Measurements from ENCODE around the gene LRRC73. TPM values are rescaled to one million over a fixed set of nuclear protein-coding genes. Genes with fewer than 3 reads are reported as not detected.
"Not testable (repeated sequence)": the region's sequence is repeated elsewhere in the genome, so short reads cannot be mapped to it uniquely, and the experiment has no call there.

Gene LRRC73
- total RNA-seq, 1 experiment from 2014 or later, result 0.58 TPM

- no peak overlapping the region for H3K27ac ChIP-seq (ENCODE audit: low read depth, low read length, poor library complexity, severe bottlenecking)
- H3K9me3 ChIP-seq (ENCODE audit: low read depth, low read length, poor library complexity, severe bottlenecking), result no peaks in the 10 kb centered on the region
- H3K27me3 ChIP-seq (replicated peaks; ENCODE audit: insufficient read depth, low read depth, low read length, poor library complexity), result no peaks in the 10 kb centered on the region
- no peak for DNase-seq (ENCODE audit: low spot score)
- TF ChIP-seq EZH2 (IDR thresholded peaks at IDR 0.05; ENCODE audit: borderline replicate concordance, low read depth, low read length, poor library complexity, severe bottlenecking) (no peak), CTCF (conservative IDR thresholded peaks at IDR 0.05; ENCODE audit: low read depth, low read length) (no peak)
- intact Hi-C loops (cut with micrococcal nuclease; ENCODE audit: unreplicated experiment), result loop anchor here (10.0 kb wide), 1 partner anchor 238 kb away; no protein-coding TSS in a partner anchor
- peaks cover 50% of the 10 kb centered on the region for H3K36me3 ChIP-seq (ENCODE audit: insufficient read depth, low read length, poor library complexity, severe bottlenecking)
- no peaks in the 10 kb centered on the region for H3K4me1 ChIP-seq (ENCODE audit: insufficient read depth, low read length, poor library complexity, severe bottlenecking)
- CTCF ChIA-PET, result no interaction called here
- POLR2A ChIA-PET (ENCODE audit: low non-redundant PET), result no interaction called here
- BruUV-seq (replicated peaks), result no TSS peak
- H3K4me3 ChIP-seq (ENCODE audit: low read depth, low read length, poor library complexity, severe bottlenecking), result no peak overlapping the region
Measured at GRCh38 chr6:43502666-43503065, 7.5 kb downstream of the LRRC73 start.

- no peak overlapping the region for H3K27ac ChIP-seq (ENCODE audit: low read depth, low read length, poor library complexity, severe bottlenecking)
- BruUV-seq (replicated peaks), result no TSS peak
- H3K4me3 ChIP-seq (ENCODE audit: low read depth, low read length, poor library complexity, severe bottlenecking), result no peak overlapping the region
- H3K36me3 ChIP-seq (ENCODE audit: insufficient read depth, low read length, poor library complexity, severe bottlenecking), result peaks cover 50% of the 10 kb centered on the region
- ChIA-PET POLR2A (ENCODE audit: low non-redundant PET) (no interaction called here), CTCF (interaction anchor here (0.6 kb wide), 1 partner anchor 222 kb away, joined by 6 read pairs; no protein-coding TSS in a partner anchor)
- H3K27me3 ChIP-seq (replicated peaks; ENCODE audit: insufficient read depth, low read depth, low read length, poor library complexity), result no peaks in the 10 kb centered on the region
- peaks cover 2% of the 10 kb centered on the region for H3K4me1 ChIP-seq (ENCODE audit: insufficient read depth, low read length, poor library complexity, severe bottlenecking)
- no peaks in the 10 kb centered on the region for H3K9me3 ChIP-seq (ENCODE audit: low read depth, low read length, poor library complexity, severe bottlenecking)
- DNase-seq (ENCODE audit: low spot score), result no peak
- intact Hi-C loops (cut with micrococcal nuclease; ENCODE audit: unreplicated experiment), result loop anchor here (10.0 kb wide), 1 partner anchor 236 kb away; no protein-coding TSS in a partner anchor
- TF ChIP-seq EZH2 (IDR thresholded peaks at IDR 0.05; ENCODE audit: borderline replicate concordance, low read depth, low read length, poor library complexity, severe bottlenecking), result no peak
- no peak for TF ChIP-seq CTCF (conservative IDR thresholded peaks at IDR 0.05; ENCODE audit: low read depth, low read length)
Measured at GRCh38 chr6:43500921-43501320, 9.2 kb downstream of the LRRC73 start.

GRCh38 chr6:43499028-43499815 is 10.9 kb downstream of the LRRC73 start:
- CTCF ChIA-PET, result interaction anchor here (0.5 kb wide), 1 partner anchor 164 kb away, joined by 3 read pairs; no protein-coding TSS in a partner anchor
- Histone ChIP-seq H3K9me3 (ENCODE audit: low read depth, low read length, poor library complexity, severe bottlenecking) (no peaks in the 10 kb centered on the region), H3K27me3 (replicated peaks; ENCODE audit: insufficient read depth, low read depth, low read length, poor library complexity) (no peaks in the 10 kb centered on the region), H3K27ac (ENCODE audit: low read depth, low read length, poor library complexity, severe bottlenecking) (no peak overlapping the region), H3K4me1 (ENCODE audit: insufficient read depth, low read length, poor library complexity, severe bottlenecking) (peaks cover 10% of the 10 kb centered on the region), H3K4me3 (ENCODE audit: low read depth, low read length, poor library complexity, severe bottlenecking) (no peak overlapping the region), H3K36me3 (ENCODE audit: insufficient read depth, low read length, poor library complexity, severe bottlenecking) (peaks cover 45% of the 10 kb centered on the region)
- no TSS peak for BruUV-seq (replicated peaks)
- DNase-seq (ENCODE audit: low spot score), result no peak
- intact Hi-C loops (cut with micrococcal nuclease; ENCODE audit: unreplicated experiment), result no loop called here
- POLR2A ChIA-PET (ENCODE audit: low non-redundant PET), result no interaction called here
- no peak for TF ChIP-seq EZH2 (IDR thresholded peaks at IDR 0.05; ENCODE audit: borderline replicate concordance, low read depth, low read length, poor library complexity, severe bottlenecking)
- TF ChIP-seq CTCF (conservative IDR thresholded peaks at IDR 0.05; ENCODE audit: low read depth, low read length), result no peak

GRCh38 chr6:43498291-43498690 is 11.9 kb downstream of the LRRC73 start:
- H3K4me3 ChIP-seq (ENCODE audit: low read depth, low read length, poor library complexity, severe bottlenecking); POLR2A ChIA-PET (ENCODE audit: low non-redundant PET); H3K9me3 ChIP-seq (ENCODE audit: low read depth, low read length, poor library complexity, severe bottlenecking); DNase-seq (ENCODE audit: low spot score); BruUV-seq (replicated peaks); H3K27ac ChIP-seq (ENCODE audit: low read depth, low read length, poor library complexity, severe bottlenecking); H3K27me3 ChIP-seq (replicated peaks; ENCODE audit: insufficient read depth, low read depth, low read length, poor library complexity); intact Hi-C loops (cut with micrococcal nuclease; ENCODE audit: unreplicated experiment): not testable (repeated sequence)
- CTCF ChIA-PET, result interaction anchor here (0.5 kb wide), 1 partner anchor 163 kb away, joined by 3 read pairs; no protein-coding TSS in a partner anchor
- H3K36me3 ChIP-seq (ENCODE audit: insufficient read depth, low read length, poor library complexity, severe bottlenecking), result peaks cover 39% of the 10 kb centered on the region
- H3K4me1 ChIP-seq (ENCODE audit: insufficient read depth, low read length, poor library complexity, severe bottlenecking), result peaks cover 16% of the 10 kb centered on the region

Measured in A673 (cell line).